Prostate gland (tissue), 2 donors: Measurements from ENCODE around the gene NEGR1. TPM values are rescaled to one million over a fixed set of nuclear protein-coding genes. Genes with fewer than 3 reads are reported as not detected.

Experiments used
- DNase-seq: peaks from one replicate; pipeline ENCODE4 v3.0.0-alpha.2; 2019; ENCODE audit warnings: low spot score
- H3K27ac ChIP-seq, 2 donors: fragments of 200-600 bp; sonication (generic); 2 replicates each; pipeline ENCODE4 v1.5.1; 2017 to 2019
- H3K27me3 ChIP-seq: fragments of 200-600 bp; sonication (generic); replicated peaks from 2 replicates; pipeline ENCODE4 v1.5.1; 2019; ENCODE audit not compliant: insufficient read depth
- H3K36me3 ChIP-seq, 2 donors: fragments of 200-600 bp; sonication (generic); 1 replicate in 1 of 2; 2 replicates in 1 of 2; pipeline versions ENCODE4 v1.5.1 to v1.8.1; 2017 to 2019
- H3K4me1 ChIP-seq: fragments of 200-600 bp; sonication (generic); replicated peaks from 2 replicates; pipeline ENCODE4 v1.5.1; 2019
- H3K4me3 ChIP-seq, 2 donors: fragments of 200-600 bp; sonication (generic); 2 replicates each; pipeline ENCODE4 v1.5.1; 2017 to 2019
- H3K9me3 ChIP-seq: fragments of 200-600 bp; sonication (generic); 2 replicates; pipeline ENCODE4 v1.5.1; 2017
- CTCF ChIP-seq, 4 experiments: fragments of 200-600 bp in 2 of 4; fragments of 450-650 bp in 2 of 4; sonication (generic) in 2 of 4; IDR thresholded peaks; 1 replicate in 3 of 4; 2 replicates in 1 of 4; pipeline ENCODE4 v1.5.1; 2016 to 2019; ENCODE audit warnings: antibody characterized with exemption in 4 of 4, mild to moderate bottlenecking in 2 of 4, moderate library complexity in 2 of 4
- POLR2A ChIP-seq: fragments of 450-650 bp; IDR thresholded peaks from one replicate; pipeline ENCODE4 v1.6.1; 2016; ENCODE audit warnings: antibody characterized with exemption, mild to moderate bottlenecking
- POLR2AphosphoS5 ChIP-seq: sonication (generic); formaldehyde crosslinking; IDR thresholded peaks from one replicate; pipeline ENCODE4 v1.6.1; 2017; ENCODE audit warnings: antibody characterized with exemption
- WGBS: methylation state at CpG from one replicate; pipeline ENCODE4 v1.1.5; 2018; 5-methylcytosine and 5-hydroxymethylcytosine counted together
- intact Hi-C: fragments of 100-400 bp; cut with DNase I; formaldehyde crosslinking; loops from one replicate; pipeline ENCODE4 v1.14.2; 2022
- total RNA-seq, 2 donors: library from RNA; depleted of rRNA; stranded (reverse); fragments of >200 nt; gene quantifications; one replicate each; pipeline ENCODE4 v1.1.0, GENCODE V29; 2016

Gene NEGR1
- total RNA-seq, 2 donors from 2014 or later: 2.3 to 7.6 TPM

GRCh38 chr1:71881611-71882010 is 400.7 kb downstream of the NEGR1 start:
- DNase-seq: no peak
- no peak overlapping the region for H3K27ac ChIP-seq
- intact Hi-C loops: no loop called here
- no peaks in the 10 kb centered on the region for H3K9me3 ChIP-seq
- no peak overlapping the region for H3K4me3 ChIP-seq
- H3K4me1 ChIP-seq: no peaks in the 10 kb centered on the region
- TF ChIP-seq POLR2A (no peak), POLR2AphosphoS5 (no peak), CTCF (IDR thresholded peaks at IDR 0.05) (no peak)
- H3K36me3 ChIP-seq: no peaks in the 10 kb centered on the region
- no peaks in the 10 kb centered on the region for H3K27me3 ChIP-seq

- DNase-seq: no peak
- intact Hi-C loops: no loop called here
- H3K27ac ChIP-seq: no peak overlapping the region
- no peak for TF ChIP-seq POLR2A
- no peak for TF ChIP-seq POLR2AphosphoS5
- TF ChIP-seq CTCF (IDR thresholded peaks at IDR 0.05): no peak
- no peaks in the 10 kb centered on the region for H3K27me3 ChIP-seq
- no peaks in the 10 kb centered on the region for H3K36me3 ChIP-seq
- no peaks in the 10 kb centered on the region for H3K4me1 ChIP-seq
- no peaks in the 10 kb centered on the region for H3K9me3 ChIP-seq
- H3K4me3 ChIP-seq: no peak overlapping the region
Measured at GRCh38 chr1:71869326-71869725, 413.0 kb downstream of the NEGR1 start.

- DNase-seq: no peak
Measured at GRCh38 chr1:71862756-71863155, 419.6 kb downstream of the NEGR1 start.

GRCh38 chr1:71861022-71861421 is 421.3 kb downstream of the NEGR1 start:
- H3K4me1 ChIP-seq: no peaks in the 10 kb centered on the region
- H3K4me3 ChIP-seq: no peak overlapping the region
- intact Hi-C loops: no loop called here
- no peaks in the 10 kb centered on the region for H3K36me3 ChIP-seq
- no peak for DNase-seq
- no peak for TF ChIP-seq CTCF (IDR thresholded peaks at IDR 0.05)
- TF ChIP-seq POLR2A: no peak
- no peak for TF ChIP-seq POLR2AphosphoS5
- H3K9me3 ChIP-seq: no peaks in the 10 kb centered on the region
- H3K27me3 ChIP-seq: no peaks in the 10 kb centered on the region
- no peak overlapping the region for H3K27ac ChIP-seq

More at GRCh38 chr1:71862756-71863155, 419.6 kb downstream of the NEGR1 start:
- intact Hi-C loops: no loop called here
- Histone ChIP-seq H3K27ac (no peak overlapping the region), H3K9me3 (no peaks in the 10 kb centered on the region), H3K4me3 (no peak overlapping the region), H3K27me3 (no peaks in the 10 kb centered on the region), H3K36me3 (no peaks in the 10 kb centered on the region), H3K4me1 (no peaks in the 10 kb centered on the region)
- 52% methylated on average over 2 of the region's 2 CpGs for WGBS
- no peak for TF ChIP-seq CTCF (IDR thresholded peaks at IDR 0.05)
- no peak for TF ChIP-seq POLR2AphosphoS5

DNA sequence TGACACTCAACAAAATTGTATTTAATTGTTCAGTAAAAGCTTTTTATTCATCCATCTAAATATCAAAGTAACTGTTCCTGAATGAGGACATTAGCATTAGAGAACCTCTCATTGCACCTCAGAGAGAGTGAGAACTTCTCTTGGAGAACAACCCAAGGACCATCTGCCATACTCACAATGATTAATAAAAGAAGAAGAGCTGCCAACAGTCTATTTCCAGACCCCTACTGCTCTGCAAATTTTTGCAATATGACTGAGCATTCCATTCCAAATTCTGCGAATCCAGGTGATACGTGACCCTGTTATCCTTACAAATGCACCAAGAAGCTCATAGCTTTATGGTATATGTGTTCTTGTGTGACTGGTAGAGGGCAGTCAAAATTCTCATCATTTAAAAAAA is 422.5 kb downstream of the NEGR1 start:
- Histone ChIP-seq H3K4me3 (no peak overlapping the region), H3K27me3 (no peaks in the 10 kb centered on the region), H3K9me3 (no peaks in the 10 kb centered on the region), H3K27ac (no peak overlapping the region), H3K4me1 (no peaks in the 10 kb centered on the region), H3K36me3 (no peaks in the 10 kb centered on the region)
- no peak for DNase-seq
- no peak for TF ChIP-seq CTCF (IDR thresholded peaks at IDR 0.05)
- no peak for TF ChIP-seq POLR2A
- no peak for TF ChIP-seq POLR2AphosphoS5
- intact Hi-C loops: no loop called here
- WGBS: 93% methylated on average over 2 of the region's 2 CpGs
